ENCODE measurements around the gene GREB1. TPM values are rescaled to one million over a fixed set of nuclear protein-coding genes. Genes with fewer than 3 reads are reported as not detected.

GREB1 gene
- total RNA-seq, 1 donor from 2014 or later, result 11.4 TPM

DNA sequence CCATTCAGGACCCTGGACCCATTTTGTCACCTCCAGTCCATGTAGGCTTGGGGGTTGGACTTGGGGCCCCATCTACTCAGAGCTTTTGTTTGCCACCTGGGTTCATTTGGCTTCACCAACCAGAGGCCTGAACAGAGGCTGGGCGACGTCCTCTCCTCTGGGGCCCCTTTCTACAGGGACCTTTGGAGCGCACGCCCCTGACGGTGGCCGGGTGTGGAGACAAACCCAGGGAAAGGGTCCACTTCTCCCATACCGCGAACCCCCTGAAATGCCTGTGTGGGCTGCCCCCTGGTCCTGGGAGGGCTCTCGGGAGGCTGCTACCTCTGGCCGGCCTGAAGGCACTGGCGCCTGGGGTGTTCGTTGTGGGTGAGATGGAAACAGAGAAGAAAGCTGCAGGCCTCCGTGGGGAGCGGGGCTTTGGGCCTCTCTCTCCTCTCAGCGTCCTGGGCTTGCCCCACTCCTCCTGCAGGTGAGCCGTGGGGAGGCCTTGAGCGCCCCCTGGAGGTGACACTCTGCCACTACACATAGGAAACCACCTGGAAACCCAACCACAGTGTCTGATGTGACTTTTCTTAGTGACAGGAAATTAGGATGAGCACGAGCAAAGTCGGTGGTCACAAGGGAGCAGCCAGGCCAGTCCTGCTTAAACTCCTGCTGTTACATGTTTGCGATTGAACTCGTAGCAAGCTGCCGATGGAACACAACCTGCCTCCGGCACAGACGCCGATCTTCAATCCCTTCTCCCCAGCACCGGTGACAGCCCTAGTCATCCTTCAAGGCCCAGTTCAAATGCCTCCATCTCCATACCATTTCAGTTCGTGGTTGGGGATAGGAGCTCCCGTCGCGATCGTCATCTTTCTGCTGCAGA lies 148.1 kb downstream of the GREB1 start:
- intact Hi-C loops (cut with DNase I), result loop anchor here (10.0 kb wide), 1 partner anchor 207 kb away; no protein-coding TSS in a partner anchor
- DNase-seq (ENCODE audit: missing footprints) (no peak), ATAC-seq (no peak)

DNA sequence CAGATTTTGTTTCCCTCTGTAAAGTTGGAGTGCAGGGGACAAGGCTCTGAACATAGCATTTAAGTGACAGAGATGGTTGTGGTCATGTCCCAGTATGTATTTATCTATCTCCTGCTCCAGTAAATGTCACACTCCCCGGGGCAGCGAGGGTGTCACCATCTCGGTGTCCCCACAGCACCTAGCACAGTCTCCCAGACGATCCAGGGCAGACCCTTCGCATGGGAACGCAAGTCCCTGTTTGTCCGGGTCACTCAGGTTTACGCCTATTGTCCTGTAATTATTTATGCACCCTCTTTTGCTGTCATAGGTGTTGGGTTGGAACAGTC lies 148.7 kb downstream of the GREB1 start:
- intact Hi-C loops (cut with DNase I), result loop anchor here (10.0 kb wide), 1 partner anchor 208 kb away; no protein-coding TSS in a partner anchor
- no peak for ATAC-seq
- DNase-seq (ENCODE audit: missing footprints), result no peak

DNA sequence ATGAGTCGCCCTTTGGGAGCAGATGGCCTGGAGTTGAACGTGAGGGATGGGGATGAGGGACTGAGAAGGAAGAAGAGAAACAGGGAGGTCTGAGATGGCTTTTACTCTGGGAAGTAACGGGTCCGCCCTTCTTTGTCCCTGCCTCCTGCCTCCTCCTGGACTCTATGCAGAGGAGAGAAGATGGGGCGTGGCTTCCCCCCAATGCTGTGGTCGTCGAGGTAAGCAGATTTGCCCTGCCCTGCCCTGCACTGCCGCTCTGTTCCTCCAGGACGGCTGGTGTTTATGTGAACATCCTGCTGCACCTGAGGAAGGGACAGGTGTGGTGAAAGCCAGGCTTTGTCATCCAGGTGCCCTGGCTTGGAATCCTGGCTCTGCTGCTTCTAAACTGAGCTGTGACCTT lies 149.6 kb downstream of the GREB1 start:
- ATAC-seq, result no peak
- DNase-seq (ENCODE audit: missing footprints), result no peak
- intact Hi-C loops (cut with DNase I), result loop anchor here (10.0 kb wide), 1 partner anchor 209 kb away; no protein-coding TSS in a partner anchor

DNA sequence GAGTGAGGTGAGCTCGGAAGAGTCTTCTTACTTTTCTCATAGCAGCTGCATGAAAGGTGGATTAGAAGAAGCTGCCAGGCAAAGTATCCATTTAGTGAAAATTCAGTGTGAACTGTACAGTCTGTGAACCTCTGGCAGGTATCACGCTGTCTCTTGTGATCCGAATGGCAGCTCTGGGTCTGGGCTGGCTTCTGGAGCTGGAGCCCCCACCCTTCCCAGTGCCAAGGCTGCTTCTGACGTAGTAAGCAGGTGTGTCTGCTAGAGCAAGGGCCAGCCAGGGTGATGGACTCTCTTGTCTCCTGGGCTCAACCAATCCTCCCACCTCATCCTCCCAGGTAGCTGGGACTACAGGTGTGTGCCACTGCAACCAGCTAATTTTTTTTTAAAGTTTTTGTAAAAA lies 150.1 kb downstream of the GREB1 start:
- intact Hi-C loops (cut with DNase I), result loop anchor here (10.0 kb wide), 1 partner anchor 209 kb away; no protein-coding TSS in a partner anchor
- DNase-seq (ENCODE audit: missing footprints) (no peak), ATAC-seq (no peak)

DNA sequence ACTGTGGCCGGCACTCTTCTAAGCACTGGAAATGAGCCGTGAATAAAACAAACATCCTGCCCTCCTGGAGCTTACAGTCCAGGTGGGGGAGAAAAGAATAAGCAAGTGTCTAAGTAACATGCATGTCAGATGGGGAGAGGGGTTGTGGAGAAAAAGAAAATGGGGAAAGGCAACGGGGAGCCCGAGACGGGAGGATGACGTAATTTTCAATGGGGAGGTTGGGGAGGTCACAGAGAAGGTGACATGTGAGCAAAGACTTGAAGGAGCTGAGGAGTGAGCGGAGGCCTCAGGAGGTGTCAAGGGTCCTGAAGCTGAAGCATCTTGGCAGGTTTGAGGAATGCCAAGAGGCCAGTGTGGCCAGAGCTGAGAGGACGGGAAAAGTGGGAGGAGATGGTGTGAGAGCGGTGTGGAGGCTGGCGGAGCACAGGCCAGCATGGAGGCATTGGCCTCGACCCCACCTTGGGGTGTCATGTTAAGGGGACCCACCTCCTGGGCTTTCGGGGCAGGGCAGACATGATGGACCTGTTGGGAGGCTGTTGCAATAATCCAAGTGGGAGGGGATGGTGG lies 151.1 kb downstream of the GREB1 start:
- ATAC-seq (no peak), DNase-seq (ENCODE audit: missing footprints) (no peak)
- intact Hi-C loops (cut with DNase I), result loop anchor here (10.0 kb wide), 1 partner anchor 210 kb away; no protein-coding TSS in a partner anchor

DNA sequence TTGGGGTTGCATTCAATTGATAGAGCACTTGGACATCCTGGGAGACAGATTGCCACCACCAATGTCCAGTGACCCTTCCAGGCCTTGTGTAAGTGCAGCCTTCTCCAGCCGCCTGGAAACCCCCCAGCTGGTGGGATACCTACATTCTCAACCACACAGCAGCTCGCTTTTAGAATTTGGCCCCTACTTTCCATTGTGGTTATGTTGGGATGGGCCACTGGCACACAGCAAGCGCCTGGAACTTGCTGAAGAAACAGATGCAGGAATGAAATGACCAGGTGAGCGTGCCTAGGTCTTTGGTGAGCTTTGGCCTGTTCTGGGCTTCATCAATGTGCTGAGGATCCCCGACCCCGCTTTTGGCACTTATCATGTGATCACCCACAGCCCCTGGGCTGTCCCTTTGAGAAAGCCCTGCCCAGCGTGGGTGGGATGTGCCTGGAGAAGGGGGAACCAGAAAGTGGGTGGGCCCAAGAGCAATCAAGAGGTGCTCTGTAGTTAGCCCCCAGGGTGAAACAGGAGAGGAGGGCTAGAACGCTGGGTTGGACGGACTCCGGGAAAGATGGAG lies 152.1 kb downstream of the GREB1 start:
- intact Hi-C loops (cut with DNase I), result loop anchor here (10.0 kb wide), 1 partner anchor 211 kb away; no protein-coding TSS in a partner anchor
- DNase-seq (ENCODE audit: missing footprints), result no peak

DNA sequence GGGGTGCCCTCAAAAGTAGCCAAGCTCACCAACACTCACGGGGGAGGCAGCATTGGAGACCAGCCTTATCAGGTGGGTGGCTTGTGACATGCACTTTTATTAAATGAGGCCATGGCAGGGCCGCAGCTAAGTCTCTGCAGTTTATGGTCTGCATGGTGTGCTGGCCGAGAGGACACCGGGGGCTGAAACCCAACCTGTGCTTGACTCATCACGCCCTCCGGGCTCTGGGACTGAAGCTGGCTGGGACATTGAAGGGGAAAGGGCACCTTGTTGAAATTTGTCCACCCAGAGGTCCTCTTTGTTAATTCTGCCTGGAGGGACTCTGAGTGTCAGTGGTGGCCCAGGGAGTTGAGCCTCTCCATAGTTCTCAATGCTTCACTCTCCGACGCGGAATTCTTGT lies 153.9 kb downstream of the GREB1 start:
- intact Hi-C loops (cut with DNase I), result loop anchor here (1.0 to 10.0 kb wide), 2 partner anchors 92 to 213 kb away; no protein-coding TSS in a partner anchor
- DNase-seq (ENCODE audit: missing footprints) (no peak), ATAC-seq (no peak)

More for the DNA sequence above, 152.1 kb downstream of the GREB1 start:
- ATAC-seq, result no peak

DNA sequence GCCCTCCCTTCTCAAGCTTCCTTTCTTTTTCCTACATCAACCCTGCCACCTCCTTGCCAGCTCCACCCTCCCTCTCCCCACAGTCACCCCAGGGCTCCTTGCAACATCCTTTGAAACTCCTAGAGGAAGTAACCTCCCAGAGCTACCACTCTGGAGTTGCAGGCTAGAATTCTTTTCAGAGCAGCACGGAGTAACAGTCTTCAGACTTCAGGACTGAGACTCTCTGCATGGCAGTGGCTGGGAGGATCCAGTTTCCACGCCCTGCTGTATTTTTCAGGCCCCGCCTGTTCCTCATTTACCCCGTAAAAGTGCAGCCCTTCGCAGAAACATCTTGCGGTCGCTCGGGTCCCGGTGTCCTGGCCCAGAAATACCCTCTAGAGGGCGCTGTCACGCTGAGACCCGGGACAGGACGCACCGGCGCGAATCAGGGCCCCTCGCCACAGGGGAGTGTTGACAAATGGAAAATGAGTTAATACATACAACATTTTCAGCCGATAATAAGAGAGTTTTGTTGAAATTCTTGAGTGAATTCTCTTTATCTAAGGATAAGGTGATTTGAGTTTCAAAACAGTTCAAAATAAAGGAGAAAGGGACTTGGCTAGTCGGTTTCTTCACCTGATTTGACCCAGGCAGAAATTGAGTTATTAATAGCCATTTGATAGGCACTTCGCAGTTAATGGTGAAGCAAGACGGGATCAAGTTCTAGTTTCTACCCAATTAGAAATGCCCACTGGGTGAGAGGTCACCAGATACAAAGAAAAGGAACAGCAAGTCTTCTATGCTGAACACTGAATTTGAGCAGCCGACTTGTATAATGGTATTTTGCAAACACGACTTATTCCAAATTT lies 154.6 kb downstream of the GREB1 start:
- intact Hi-C loops (cut with DNase I), result loop anchor here (1.0 to 10.0 kb wide), 2 partner anchors 91 to 214 kb away; no protein-coding TSS in a partner anchor
- ATAC-seq (peak; percentile 85), DNase-seq (ENCODE audit: missing footprints) (peak; percentile 88)

DNA sequence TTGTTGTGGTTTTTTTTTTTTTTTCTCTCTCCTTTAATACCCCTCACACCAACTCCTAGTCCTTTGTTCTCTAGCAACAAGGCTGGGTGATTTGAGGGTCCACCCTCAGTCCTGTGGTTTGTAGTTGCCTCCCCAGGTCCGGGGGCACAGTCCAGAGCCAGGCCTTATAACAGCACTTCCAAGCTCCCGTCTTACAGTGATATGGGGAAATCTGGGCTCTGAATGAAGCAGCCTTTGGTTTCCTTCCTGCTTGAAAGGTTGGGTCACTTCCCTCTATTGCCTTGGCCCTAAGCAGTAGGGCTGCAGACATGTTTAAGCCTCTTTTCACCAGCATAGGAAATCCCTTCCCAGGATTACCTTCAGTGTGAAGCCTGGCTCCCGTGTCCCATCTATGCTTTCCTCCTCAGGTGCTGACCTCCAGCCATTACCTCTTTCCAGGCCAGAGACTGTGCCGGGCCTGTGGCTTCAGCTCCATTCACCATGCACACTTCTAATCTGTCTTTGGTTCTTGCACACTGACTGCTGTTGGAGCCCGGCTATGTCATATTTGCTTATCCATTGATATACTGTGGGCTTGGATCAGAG lies 157.3 kb downstream of the GREB1 start:
- DNase-seq (ENCODE audit: missing footprints) (no peak), ATAC-seq (no peak)
- intact Hi-C loops (cut with DNase I), result no loop called here

Small RNA genes within 50 kb of the gene (microRNA-seq; reads per million reads assigned to microRNA genes)
- gene MIR4429, result not detected

Other genes starting within 250 kb of the GREB1 start
- gene ROCK2, start 189.4 kb upstream of the GREB1 start, total RNA-seq, result 34.4 TPM
- gene E2F6, start 67.9 kb upstream of the GREB1 start, total RNA-seq, result 12.5 TPM
- not detected for gene NTSR2, start 136.2 kb downstream of the GREB1 start, total RNA-seq
- gene LPIN1, start 212.6 kb downstream of the GREB1 start, total RNA-seq, result 64.6 TPM

Measured in Right ventricle myocardium inferior (tissue), 1 donor.